Stomach smooth muscle (tissue), 2 donors: Measurements from ENCODE around the gene HMGN2.
"Not testable (repeated sequence)": the region's sequence is repeated elsewhere in the genome, so short reads cannot be mapped to it uniquely, and the experiment has no call there.

ENCODE experiments used
- H3K27ac ChIP-seq: one replicate; pipeline ENCODE4 v1.7.0; 2013; ENCODE audit warnings: mild to moderate bottlenecking, low read length, inconsistent platforms
- H3K27me3 ChIP-seq, 2 donors: one replicate each; pipeline ENCODE4 v1.7.0; 2013; ENCODE audit warnings: low read length in 2 of 2; ENCODE audit not compliant: insufficient read depth in 2 of 2, control insufficient read depth in 1 of 2
- H3K36me3 ChIP-seq, 2 donors: one replicate each; pipeline ENCODE4 v1.7.0; 2013; ENCODE audit warnings: low read length in 2 of 2; ENCODE audit not compliant: control insufficient read depth in 2 of 2, insufficient read depth in 2 of 2
- H3K4me1 ChIP-seq: one replicate; pipeline ENCODE4 v1.7.0; 2013; ENCODE audit warnings: low read length; ENCODE audit not compliant: control insufficient read depth, insufficient read depth
- H3K4me3 ChIP-seq, 2 donors: one replicate each; pipeline ENCODE4 v1.7.0; 2013; ENCODE audit warnings: low read length in 2 of 2
- H3K9ac ChIP-seq, 2 donors: one replicate each; pipeline ENCODE4 v1.7.0; 2013; ENCODE audit warnings: low read length in 2 of 2, mild to moderate bottlenecking in 1 of 2
- H3K9me3 ChIP-seq, 2 donors: one replicate each; pipeline ENCODE4 v1.7.0; 2013; ENCODE audit warnings: low read length in 2 of 2; ENCODE audit not compliant: control insufficient read depth in 2 of 2
- donor health status: healthy.
- donor health status: Pancreatic carcinoma.

The HMGN2 gene

DNA sequence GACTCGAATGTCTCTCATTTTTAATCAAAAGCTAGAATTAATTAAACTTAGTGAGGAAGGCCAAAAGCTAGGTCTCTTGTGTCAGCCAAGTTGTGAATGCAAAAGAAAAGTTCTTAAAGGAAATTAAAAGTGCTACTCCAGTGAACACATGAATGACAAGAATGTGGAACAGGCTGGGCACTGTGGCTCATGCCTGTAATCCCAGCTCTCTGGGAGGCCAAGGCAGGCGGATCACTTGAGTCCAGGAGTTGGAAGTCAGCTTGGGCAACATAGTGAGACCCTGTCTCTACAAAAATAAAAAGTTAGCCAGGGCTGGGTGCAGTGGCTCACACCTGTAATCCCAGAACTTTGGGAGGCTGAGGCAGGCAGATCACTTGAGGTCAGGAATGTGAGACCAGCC, 38.5 kb downstream of the HMGN2 start:
- H3K9ac ChIP-seq, H3K4me1 ChIP-seq, H3K4me3 ChIP-seq, H3K27ac ChIP-seq, H3K27me3 ChIP-seq, H3K36me3 ChIP-seq, H3K9me3 ChIP-seq: not testable (repeated sequence)

DNA sequence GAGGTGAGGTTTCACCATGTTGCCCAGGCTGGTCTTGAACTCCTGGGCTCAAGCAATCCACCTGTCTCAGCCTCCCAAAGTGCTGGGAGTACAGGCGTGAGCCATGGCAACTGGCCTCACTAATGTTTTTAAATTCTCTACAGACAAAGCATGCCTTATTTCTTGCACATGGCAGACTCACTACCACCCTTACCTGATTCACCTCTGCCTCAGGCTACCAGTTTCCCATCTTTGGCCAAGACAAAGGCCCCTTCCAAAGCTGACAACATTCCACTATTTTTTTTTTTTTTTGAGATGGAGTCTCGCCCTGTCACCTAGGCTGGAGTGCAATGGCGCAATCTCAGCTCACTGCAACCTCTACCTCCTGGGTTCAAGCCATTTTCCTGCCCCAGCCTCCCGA, 43.6 kb downstream of the HMGN2 start:
- H3K27ac ChIP-seq, H3K36me3 ChIP-seq, H3K9ac ChIP-seq, H3K9me3 ChIP-seq, H3K4me3 ChIP-seq, H3K4me1 ChIP-seq, H3K27me3 ChIP-seq: not testable (repeated sequence)

DNA sequence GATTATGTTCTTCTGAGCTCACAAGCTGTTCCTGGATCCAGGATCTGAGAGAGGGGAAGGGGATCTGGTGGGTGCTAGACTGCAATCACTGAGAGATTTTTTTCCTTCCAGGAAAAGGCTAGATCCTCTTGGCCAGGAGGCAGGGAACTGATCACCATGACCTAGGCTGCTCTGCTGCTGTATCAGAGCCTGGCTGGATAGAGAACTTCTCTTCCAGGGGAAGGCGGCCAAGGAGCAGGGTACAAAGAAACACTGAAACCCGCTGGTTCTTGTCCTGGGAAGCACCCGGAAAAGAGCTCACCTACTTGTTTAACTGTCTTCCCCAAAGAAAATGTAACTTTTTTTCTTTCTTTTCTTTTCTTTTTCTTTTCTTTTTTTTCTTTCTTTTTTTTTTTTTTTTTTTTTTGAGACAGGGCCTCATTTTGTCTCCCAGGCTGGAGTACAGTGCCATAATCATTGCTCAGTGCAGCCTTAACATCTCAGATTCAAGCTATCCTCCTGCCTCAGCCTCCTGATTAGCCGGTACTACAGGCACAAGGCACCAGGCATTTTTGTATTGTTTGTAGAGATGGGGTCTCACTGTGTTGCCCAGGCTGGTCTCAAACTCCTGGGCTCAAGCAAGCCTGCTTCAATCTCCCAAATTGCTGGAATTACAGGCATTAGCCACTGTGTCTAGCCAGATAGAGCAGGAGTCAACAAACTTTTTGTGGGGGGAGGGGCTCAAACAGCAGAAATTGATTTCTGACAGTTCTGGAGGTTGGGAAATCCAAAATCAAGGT, 44.9 kb downstream of the HMGN2 start:
- H3K36me3 ChIP-seq = no peaks in the 10 kb centered on the region
- peaks cover 0 to 4% of the 10 kb centered on the region in 2 donors for H3K27me3 ChIP-seq
- no peak overlapping the region for H3K9ac ChIP-seq
- H3K9me3 ChIP-seq = no peaks in the 10 kb centered on the region
- H3K4me1 ChIP-seq = no peaks in the 10 kb centered on the region
- no peak overlapping the region for H3K4me3 ChIP-seq
- H3K27ac ChIP-seq = no peak overlapping the region

DNA sequence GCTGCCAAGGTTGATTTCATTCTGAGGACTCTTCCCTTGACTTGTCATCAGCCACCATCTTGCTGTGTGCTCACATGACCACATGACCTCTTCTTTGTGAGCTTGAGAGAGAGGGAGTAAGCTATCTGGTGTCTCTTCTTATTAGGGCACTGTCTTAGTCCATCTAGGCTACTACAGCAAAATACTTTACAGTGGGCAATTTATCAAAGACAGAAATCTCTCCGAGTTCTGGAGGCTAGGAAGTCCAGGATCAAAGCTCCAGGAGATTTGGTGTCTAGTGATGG, 45.5 kb downstream of the HMGN2 start:
- H3K27ac ChIP-seq = no peak overlapping the region
- no peak overlapping the region for H3K9ac ChIP-seq
- H3K9me3 ChIP-seq = no peaks in the 10 kb centered on the region
- peaks cover 0 to 4% of the 10 kb centered on the region in 2 donors for H3K27me3 ChIP-seq
- H3K4me3 ChIP-seq = no peak overlapping the region
- H3K4me1 ChIP-seq = no peaks in the 10 kb centered on the region
- no peaks in the 10 kb centered on the region for H3K36me3 ChIP-seq

DNA sequence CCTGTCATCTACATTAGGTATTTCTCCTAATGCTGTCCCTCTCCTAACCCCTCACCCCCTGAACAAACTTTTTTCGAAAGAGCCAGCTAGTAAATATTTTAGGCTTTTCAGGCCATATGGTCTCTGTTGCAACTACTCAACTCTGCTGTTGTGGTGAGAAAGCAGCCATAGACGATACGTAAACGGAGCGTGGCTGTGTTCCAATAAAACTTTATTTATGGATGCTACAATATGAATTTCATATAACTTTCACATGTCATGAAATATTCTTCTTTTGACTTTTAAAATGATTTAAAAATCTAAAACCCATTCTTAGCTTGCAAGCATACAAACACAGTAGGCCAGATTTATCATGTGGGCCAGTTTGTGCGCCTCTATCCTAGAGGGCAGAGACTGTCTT, 46.1 kb downstream of the HMGN2 start:
- no peaks in the 10 kb centered on the region for H3K9me3 ChIP-seq
- H3K36me3 ChIP-seq = no peaks in the 10 kb centered on the region
- H3K4me1 ChIP-seq = no peaks in the 10 kb centered on the region
- H3K27me3 ChIP-seq = peaks cover 0 to 4% of the 10 kb centered on the region in 2 donors
- H3K27ac ChIP-seq = no peak overlapping the region
- H3K9ac ChIP-seq = no peak overlapping the region
- no peak overlapping the region for H3K4me3 ChIP-seq

DNA sequence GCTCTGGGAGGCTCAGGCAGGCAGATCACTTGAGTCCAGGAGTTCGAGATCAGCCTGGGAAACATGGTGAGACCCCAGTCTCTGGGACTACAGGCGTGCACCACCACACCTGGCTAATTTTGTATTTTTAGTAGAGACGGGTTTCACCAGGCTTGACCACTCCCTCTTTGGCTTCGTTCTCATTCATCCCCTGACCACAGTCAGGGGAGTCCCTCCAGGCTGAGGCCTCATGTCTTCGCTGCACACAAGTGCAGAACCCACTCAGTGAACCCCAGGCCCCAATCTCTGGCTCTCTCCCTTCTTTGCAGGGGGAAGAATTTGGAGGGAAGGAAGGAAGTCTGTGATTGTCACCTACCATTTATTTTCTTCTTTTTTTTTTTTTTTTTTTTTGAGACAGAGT, 48.1 kb downstream of the HMGN2 start:
- Histone ChIP-seq H3K4me3 (no peak overlapping the region), H3K9ac (no peak overlapping the region), H3K27me3 (peaks cover 0 to 12% of the 10 kb centered on the region in 2 donors), H3K36me3 (no peaks in the 10 kb centered on the region), H3K4me1 (no peaks in the 10 kb centered on the region), H3K9me3 (no peaks in the 10 kb centered on the region), H3K27ac (no peak overlapping the region)

DNA sequence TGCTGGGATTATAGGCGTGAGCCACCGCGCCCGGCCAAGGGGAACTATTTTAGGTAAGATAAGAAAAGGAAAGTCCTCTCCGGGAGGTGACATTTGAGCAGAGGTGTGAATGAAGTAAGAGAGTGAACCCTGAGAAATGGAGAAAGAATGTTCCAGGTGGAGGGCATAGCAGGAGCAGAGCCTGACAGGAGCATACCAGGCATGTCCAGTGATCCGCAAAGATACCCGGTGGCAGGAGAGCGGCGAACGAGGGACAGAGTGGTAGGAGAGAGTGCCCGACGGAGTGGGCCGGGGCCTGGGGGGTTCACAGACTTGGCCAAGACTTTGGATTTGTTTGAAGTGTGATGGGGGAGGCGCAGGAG, 49.4 kb downstream of the HMGN2 start:
- no peak overlapping the region for H3K4me3 ChIP-seq
- no peak overlapping the region for H3K9ac ChIP-seq
- H3K27me3 ChIP-seq = peaks cover 0 to 12% of the 10 kb centered on the region in 2 donors
- H3K9me3 ChIP-seq = no peaks in the 10 kb centered on the region
- H3K4me1 ChIP-seq = no peaks in the 10 kb centered on the region
- H3K27ac ChIP-seq = no peak overlapping the region
- H3K36me3 ChIP-seq = no peaks in the 10 kb centered on the region

DNA sequence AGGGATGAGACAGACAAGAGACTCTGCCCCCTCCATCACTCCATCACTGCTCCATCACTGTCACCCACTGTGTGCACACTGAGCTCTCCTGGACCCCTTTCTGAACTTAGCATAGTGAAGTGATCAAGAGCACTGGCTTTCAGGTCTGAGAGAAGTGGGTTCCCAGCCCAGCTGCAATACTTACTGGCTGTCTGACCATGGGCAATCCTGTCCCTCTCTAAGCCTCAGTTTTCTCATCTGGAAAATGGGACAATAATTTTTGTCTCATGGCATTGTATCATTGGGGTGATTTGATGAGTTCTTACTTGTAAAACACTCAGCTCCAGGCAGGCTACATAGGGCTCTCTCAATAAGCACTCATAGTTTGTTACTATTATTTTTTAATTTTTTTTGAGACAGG, 49.8 kb downstream of the HMGN2 start:
- H3K4me3 ChIP-seq = no peak overlapping the region
- H3K27ac ChIP-seq = no peak overlapping the region
- no peaks in the 10 kb centered on the region for H3K9me3 ChIP-seq
- H3K36me3 ChIP-seq = no peaks in the 10 kb centered on the region
- H3K9ac ChIP-seq = no peak overlapping the region
- no peaks in the 10 kb centered on the region for H3K4me1 ChIP-seq
- peaks cover 0 to 12% of the 10 kb centered on the region in 2 donors for H3K27me3 ChIP-seq

DNA sequence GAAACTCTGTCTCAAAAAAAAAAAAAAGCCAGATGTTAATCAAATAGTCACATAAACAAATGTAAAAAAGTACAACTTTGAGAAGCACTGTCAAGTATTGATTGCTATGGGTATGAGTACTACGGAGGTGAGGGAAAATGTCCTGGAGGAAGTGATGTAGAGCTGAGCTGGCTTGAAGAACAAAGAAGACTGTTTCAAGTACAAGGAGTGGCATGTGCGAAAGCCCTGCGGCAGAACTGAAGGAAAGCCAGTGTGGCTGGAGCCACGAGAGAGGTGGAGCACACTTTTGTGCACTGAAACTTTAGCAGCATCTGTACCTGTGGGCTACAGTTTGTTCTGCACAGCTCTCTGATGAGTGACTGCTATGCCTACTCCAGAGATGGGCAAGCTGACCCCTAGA, 51.9 kb downstream of the HMGN2 start:
- Histone ChIP-seq H3K4me1 (peaks cover 2% of the 10 kb centered on the region), H3K9me3 (no peaks in the 10 kb centered on the region), H3K36me3 (no peaks in the 10 kb centered on the region), H3K27ac (no peak overlapping the region), H3K4me3 (no peak overlapping the region), H3K27me3 (peaks cover 3 to 12% of the 10 kb centered on the region in 2 donors), H3K9ac (no peak overlapping the region)
